Stimulated activated CD8-positive, alpha-beta memory T cell treated with anti-CD3 and anti-CD28 coated beads, Interleukin-4, amount 100 ng/mL, for 48 hours (primary cell): ENCODE results near the gene CGAS.
A peak's percentile ranks its signal among the peaks of the same experiment; 100 is the strongest.
"Not testable (repeated sequence)": the region's sequence is repeated elsewhere in the genome, so short reads cannot be mapped to it uniquely, and the experiment has no call there.

ENCODE experiments used
- DNase-seq: peaks from one replicate; pipeline ENCODE4 v3.0.0-alpha.2; 2020

Gene CGAS

DNA sequence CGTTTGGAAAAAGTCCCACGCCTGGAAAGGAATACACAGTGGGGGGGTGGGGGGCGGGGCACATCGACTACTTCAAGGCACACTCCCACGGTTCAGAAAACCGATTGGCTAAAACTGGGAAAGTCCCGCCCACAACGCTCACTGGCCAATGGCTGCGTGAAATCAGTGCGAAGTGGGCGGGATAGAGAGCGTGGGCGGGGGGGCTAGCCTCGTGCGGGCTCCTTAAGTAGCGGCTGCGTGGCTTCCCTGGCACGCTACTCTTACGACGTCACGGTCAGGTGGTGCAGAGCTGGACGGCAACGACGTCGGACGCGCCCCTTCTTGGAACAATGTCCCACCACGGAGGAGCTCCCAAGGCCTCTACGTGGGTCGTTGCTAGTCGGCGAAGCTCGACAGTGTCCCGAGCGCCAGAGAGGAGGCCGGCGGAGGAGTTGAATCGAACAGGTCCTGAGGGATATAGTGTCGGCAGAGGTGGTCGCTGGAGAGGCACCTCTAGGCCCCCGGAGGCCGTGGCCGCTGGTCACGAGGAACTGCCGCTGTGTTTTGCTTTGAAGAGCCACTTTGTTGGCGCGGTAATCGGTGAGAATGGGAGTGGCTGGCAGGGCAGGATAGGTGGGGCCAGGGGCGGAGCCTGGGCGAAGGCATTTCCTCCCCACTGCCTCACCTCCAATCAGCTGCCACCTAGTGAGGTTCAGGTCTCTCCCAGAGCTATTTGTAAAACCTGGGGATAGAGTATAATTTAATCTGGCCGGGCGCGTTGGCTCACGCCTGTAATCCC lies 57.3 kb downstream of the CGAS start, which contains the start of gene DDX43:
Gene DDX43 (plus strand): TSS at position 252 of the 778 bp plus-strand sequence. CDS start 78 bp downstream, at position 330.
- peak; percentile 58 for DNase-seq

DNA sequence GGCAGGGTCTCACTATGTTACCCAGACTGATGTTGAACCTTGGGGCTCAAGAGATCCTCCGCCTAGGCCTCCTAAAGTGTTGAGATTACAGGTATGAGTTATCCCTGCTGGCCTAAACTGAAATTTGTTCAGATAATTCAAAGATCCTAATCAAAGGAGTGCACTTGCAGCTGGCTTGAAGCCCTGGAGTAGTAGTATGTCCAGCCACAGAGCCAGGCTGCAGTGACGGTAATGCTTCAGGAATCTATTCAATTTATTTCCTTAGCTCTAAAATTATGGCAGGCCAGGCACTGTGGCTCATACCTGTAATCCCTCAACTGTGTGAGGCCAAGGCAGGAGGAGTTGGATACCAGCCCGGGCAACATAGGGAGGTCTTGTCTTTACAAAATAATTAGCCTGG lies 58.8 kb downstream of the CGAS start:
- DNase-seq = no peak

DNA sequence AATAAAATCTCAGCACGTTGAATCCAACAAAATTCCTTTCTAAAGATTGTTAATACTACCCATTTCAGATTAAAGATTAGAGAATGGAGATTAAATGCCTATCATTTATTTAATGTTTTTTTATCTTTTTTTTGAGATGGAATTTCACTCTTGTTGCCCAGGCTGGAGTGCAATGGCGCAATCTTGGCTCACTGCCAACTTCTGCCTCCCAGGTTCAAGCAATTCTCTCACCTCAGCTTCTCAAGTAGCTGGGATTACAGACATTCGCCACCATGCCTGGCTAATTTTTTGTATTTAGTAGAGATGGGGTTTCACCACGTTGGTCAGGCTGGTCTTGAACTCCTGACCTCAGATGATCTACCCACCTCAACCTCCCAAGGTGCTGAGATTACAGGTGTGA lies 59.9 kb downstream of the CGAS start:
- not testable (repeated sequence) for DNase-seq

DNA sequence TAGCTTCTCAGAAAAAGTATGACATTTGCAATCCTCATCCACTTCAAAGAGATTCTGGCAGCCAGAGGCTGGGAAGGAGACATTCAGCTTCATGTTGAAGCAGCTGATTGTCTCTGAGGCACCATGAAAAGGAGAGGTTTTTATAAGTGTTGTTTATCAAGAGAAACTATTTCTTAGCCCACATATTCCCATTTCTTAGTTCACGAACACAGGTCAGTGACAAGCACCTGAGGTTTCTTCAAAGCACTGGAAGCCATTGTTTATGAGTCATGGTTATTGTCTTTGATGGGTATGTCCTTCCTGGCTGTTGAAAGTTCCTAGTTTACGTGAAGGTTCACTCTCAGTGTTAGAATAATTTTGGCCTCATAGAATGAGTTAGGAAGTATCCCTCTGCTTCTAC lies 60.4 kb downstream of the CGAS start:
- no peak for DNase-seq

DNA sequence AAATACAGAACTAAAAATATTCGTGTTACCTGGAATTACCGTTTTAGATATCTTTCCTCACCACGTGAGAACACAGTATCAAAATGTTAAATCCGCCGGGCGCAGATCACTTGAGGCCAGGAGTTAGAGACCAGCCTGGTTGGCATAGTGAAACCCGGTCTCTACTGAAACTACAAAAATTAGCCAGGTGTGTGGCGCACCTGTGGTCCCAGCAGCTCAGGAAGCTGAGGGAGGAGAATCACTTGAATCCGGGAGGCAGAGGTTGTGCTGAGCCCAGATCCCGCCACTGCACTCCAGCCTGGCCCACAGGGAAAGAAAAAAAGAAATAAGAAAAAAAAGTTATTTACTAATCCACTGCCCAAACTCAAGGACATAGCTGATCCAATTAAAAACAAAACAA lies 62.2 kb downstream of the CGAS start:
- DNase-seq = no peak

DNA sequence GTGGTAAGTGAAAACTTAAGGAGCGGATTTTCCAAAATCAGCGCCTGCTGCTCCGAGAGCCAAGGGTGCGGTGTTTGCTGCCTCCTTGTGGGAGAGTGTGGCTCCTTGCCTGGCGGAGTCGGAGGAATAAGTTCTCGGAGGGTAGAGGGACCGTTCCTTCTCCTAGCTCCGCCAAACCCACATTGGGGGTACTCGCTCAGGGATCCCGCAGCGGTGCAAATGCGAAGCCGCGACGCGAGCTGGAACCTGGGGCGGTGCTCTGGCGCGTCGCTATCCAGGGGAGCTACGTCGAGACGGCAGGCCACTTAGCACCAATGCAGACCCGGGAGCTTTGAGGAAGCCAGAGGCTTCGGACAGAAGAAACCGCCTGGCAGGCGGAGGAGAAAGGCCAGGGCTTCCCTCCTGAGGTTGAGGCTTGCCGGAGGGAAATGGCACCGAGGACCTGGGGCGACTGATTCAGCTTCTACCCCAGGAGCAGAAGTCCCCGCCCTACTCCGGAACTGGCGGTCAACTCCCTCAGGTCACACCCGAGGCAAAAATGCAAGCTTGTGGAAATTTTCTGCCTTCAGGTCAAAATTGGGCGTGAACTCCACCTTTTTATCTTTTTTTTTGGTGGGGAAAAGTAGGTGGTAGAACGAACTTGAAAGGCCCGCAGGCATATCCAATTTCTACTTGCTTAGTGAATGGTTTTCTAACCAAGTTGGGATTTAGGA lies 63.1 kb downstream of the CGAS start:
- peak; percentile 76 for DNase-seq

DNA sequence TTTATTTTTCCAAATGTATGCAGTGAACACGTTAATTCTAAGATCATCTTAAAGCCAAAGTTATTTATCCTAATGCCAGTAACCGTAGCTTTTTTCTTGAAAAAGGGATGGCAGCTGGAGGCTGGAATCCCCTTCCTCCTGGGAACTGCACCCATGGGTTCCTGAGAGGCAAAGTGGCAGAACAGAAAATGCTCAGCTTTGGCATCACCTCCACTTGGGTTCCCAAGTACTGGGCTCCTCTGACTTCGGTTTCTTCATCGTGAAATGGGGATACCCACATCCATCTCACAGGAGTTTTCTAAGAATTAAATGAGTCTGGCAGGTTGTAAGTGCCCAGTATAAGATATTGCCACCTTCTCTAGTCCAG lies 63.7 kb downstream of the CGAS start:
- DNase-seq = no peak

DNA sequence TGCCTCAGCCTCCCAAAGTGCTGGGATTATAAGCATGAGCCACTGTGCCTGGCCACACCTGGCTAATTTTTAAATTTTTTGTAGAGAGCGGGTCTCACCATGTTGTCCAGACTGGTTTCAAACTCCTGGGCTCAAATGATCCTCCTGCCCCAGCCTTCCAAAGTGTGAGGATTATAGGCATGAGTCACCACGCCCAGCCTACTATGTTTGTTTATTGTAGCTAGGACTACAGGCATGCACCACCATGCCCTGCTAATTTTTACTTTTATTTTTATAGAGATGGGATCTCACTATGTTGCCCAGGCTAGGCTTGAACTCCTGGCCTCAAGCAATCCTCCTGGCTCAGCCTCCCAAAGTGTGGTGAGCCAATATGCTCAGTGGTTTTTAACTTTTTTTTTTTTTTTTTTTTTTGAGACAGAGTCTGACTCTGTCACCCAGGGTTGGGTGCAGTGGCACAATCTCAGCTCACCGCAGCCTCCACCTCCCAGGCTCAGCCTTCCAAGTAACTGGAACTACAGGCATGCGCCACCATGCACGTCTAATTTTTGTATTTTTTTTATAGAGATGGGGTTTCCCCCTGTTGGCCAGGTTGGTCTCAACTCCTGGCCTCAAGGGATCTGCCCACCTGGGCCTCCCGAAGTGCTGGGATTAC lies 69.5 kb downstream of the CGAS start:
- no peak for DNase-seq

DNA sequence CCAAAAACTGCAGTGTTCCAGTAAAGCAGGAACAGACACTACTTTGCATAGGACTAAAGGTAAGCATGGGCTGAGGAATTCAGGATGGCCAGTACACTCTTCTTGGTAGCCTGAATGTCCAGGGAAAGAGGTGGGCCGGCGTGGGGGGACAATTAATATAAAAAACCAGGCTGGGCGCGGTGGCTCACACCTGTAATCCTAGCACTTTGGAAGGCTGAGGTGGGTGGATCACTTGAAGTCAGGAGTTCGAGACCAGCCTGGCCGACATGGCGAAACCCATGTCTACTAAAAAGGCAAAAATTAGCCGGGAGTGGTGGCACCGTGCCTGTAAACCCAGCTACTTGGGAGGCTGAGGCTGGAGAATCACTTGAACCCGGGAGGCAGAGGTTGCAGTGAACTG lies 70.6 kb downstream of the CGAS start:
- not testable (repeated sequence) for DNase-seq

DNA sequence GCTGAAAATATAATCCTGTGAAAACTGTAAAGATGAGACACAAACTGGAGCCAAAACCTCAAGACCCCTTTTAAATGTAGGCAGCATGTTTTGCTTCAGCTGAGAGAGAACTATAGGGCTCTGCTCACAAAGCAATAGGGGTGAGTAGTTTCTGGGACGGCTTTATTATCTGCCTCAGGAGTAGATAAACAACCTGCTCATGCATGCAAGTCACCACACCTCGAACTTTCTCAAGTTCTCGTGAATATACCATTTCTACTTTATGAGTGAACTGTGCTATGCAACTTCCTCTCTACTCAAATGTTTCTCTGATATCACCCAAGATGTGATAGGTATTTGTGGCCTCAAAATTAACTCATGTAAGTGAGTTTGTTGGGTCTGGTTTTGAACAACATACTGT lies 74.9 kb downstream of the CGAS start:
- no peak for DNase-seq

DNA sequence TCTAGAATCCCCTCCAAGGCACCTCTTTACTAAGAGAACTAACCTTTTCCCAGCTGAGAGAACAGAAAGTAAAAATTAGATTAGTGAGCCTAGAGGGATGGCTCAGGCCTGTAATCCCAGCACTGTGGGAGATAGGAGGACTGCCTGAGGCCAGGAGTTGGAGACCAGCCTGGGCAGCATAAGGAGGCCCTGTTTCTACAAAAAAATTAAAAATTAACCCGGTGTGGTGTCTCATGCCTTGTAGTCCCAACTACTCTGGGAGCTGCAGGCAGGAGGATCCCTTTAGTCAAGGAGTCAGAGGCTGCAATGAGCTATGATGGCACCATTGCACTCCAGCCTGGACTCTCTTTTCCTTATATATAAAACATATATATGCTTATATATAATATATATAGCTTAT lies 76.9 kb downstream of the CGAS start:
- DNase-seq = no peak
